H9 (cell line): ENCODE data around the gene INTS6. TPM values are rescaled to one million over a fixed set of nuclear protein-coding genes. Genes with fewer than 3 reads are reported as not detected.

Source experiments
- DNase-seq: peaks from one replicate; pipeline ENCODE4 v3.0.0-alpha.2; 2017
- H2AFZ ChIP-seq: one replicate; pipeline ENCODE4 v1.6.1; 2013; ENCODE audit warnings: mild to moderate bottlenecking, low read length, control low read depth, moderate library complexity
- H2AK5ac ChIP-seq: 2 replicates; pipeline ENCODE4 v1.6.1; 2013; ENCODE audit warnings: low read length, control low read depth, mixed read lengths; ENCODE audit not compliant: insufficient read length
- H2BK120ac ChIP-seq: one replicate; pipeline ENCODE4 v1.6.1; 2013; ENCODE audit warnings: low read depth, mild to moderate bottlenecking, low read length, control low read depth, inconsistent platforms; ENCODE audit not compliant: poor library complexity, severe bottlenecking
- H2BK12ac ChIP-seq: 2 replicates; pipeline ENCODE4 v1.6.1; 2013; ENCODE audit warnings: low read length, control low read depth, mixed read lengths, low read depth; ENCODE audit not compliant: insufficient read length
- H2BK15ac ChIP-seq: 2 replicates; pipeline ENCODE4 v1.6.1; 2013; ENCODE audit warnings: low read depth, low read length, control low read depth
- H2BK20ac ChIP-seq: one replicate; pipeline ENCODE4 v1.6.1; 2013; ENCODE audit warnings: low read depth, mild to moderate bottlenecking, low read length, control low read depth, inconsistent platforms; ENCODE audit not compliant: poor library complexity, severe bottlenecking
- H2BK5ac ChIP-seq: 2 replicates; pipeline ENCODE4 v1.6.1; 2013; ENCODE audit warnings: low read length, control low read depth, mixed read lengths; ENCODE audit not compliant: insufficient read length
- H3K14ac ChIP-seq: 2 replicates; pipeline ENCODE4 v1.6.1; 2013; ENCODE audit warnings: low read length, control low read depth; ENCODE audit not compliant: insufficient read depth
- H3K18ac ChIP-seq: 2 replicates; pipeline ENCODE4 v1.6.1; 2013; ENCODE audit warnings: low read depth, mild to moderate bottlenecking, mixed read lengths, low read length, control low read depth; ENCODE audit not compliant: insufficient read length
- H3K23ac ChIP-seq: 2 replicates; pipeline ENCODE4 v1.6.1; 2013; ENCODE audit warnings: low read length, control low read depth, mixed read lengths, low read depth; ENCODE audit not compliant: insufficient read length
- H3K23me2 ChIP-seq: 2 replicates; pipeline ENCODE4 v1.6.1; 2013; ENCODE audit warnings: low read depth, mild to moderate bottlenecking, mixed read lengths, low read length, control low read depth; ENCODE audit not compliant: insufficient read length, poor library complexity, severe bottlenecking
- H3K27ac ChIP-seq: 2 replicates; pipeline ENCODE4 v1.5.1; 2013; ENCODE audit warnings: low read length, control low read depth, mixed read lengths, low read depth; ENCODE audit not compliant: insufficient read length
- H3K27me3 ChIP-seq: 2 replicates; pipeline ENCODE4 v1.6.1; 2013; ENCODE audit warnings: low read length, control low read depth, inconsistent platforms; ENCODE audit not compliant: insufficient read depth
- H3K4ac ChIP-seq: 2 replicates; pipeline ENCODE4 v1.6.1; 2013; ENCODE audit warnings: low read depth, mild to moderate bottlenecking, control low read depth, inconsistent platforms, low read length, moderate library complexity
- H3K4me1 ChIP-seq: 2 replicates; pipeline ENCODE4 v1.6.1; 2013; ENCODE audit warnings: low read length, control low read depth, inconsistent platforms; ENCODE audit not compliant: insufficient read depth
- H3K4me2 ChIP-seq: 2 replicates; pipeline ENCODE4 v1.6.1; 2013; ENCODE audit warnings: low read length, control low read depth, mixed read lengths; ENCODE audit not compliant: insufficient read length, insufficient read depth
- H3K56ac ChIP-seq: 2 replicates; pipeline ENCODE4 v1.6.1; 2013; ENCODE audit warnings: low read depth, mild to moderate bottlenecking, mixed read lengths, low read length, control low read depth; ENCODE audit not compliant: insufficient read length
- H3K79me1 ChIP-seq: 2 replicates; pipeline ENCODE4 v1.6.1; 2013; ENCODE audit warnings: low read depth, mild to moderate bottlenecking, moderate library complexity, low read length, control low read depth, inconsistent platforms; ENCODE audit not compliant: insufficient read depth, poor library complexity, severe bottlenecking
- H3K79me2 ChIP-seq: 2 replicates; pipeline ENCODE4 v1.6.1; 2013; ENCODE audit warnings: low read length, control low read depth, inconsistent platforms; ENCODE audit not compliant: insufficient read depth
- H3K9ac ChIP-seq: 2 replicates; pipeline ENCODE4 v1.6.1; 2013; ENCODE audit warnings: low read length, control low read depth, mixed read lengths; ENCODE audit not compliant: insufficient read length; ENCODE audit errors: extremely low read depth
- H3K9me3 ChIP-seq: one replicate; pipeline ENCODE4 v1.6.1; 2013; ENCODE audit warnings: low read depth, low read length, inconsistent platforms; ENCODE audit not compliant: control insufficient read depth
- H3T11ph ChIP-seq: one replicate; pipeline ENCODE4 v1.6.1; 2013; ENCODE audit warnings: mild to moderate bottlenecking, low read length, control low read depth, inconsistent platforms
- H4K20me1 ChIP-seq: one replicate; pipeline ENCODE4 v1.6.1; 2013; ENCODE audit not compliant: control insufficient read depth, insufficient read length, insufficient read depth
- H4K5ac ChIP-seq: 2 replicates; pipeline ENCODE4 v1.6.1; 2013; ENCODE audit warnings: low read depth, mild to moderate bottlenecking, mixed read lengths, low read length, control low read depth; ENCODE audit not compliant: insufficient read length
- H4K8ac ChIP-seq: replicated peaks from 2 replicates; pipeline ENCODE4 v1.6.1; 2013; ENCODE audit warnings: low read length, control low read depth, mixed read lengths, low read depth; ENCODE audit not compliant: insufficient read length
- H4K91ac ChIP-seq: 2 replicates; pipeline ENCODE4 v1.6.1; 2013; ENCODE audit warnings: low read depth, mild to moderate bottlenecking, moderate library complexity, mixed read lengths, low read length, control low read depth; ENCODE audit not compliant: insufficient read length
- H3K27ac Mint-ChIP-seq, 3 experiments: 2 replicates in 2 of 3; 3 replicates in 1 of 3; pipeline ENCODE4 v1.8.0; 2020 to 2021; ENCODE audit warnings: mixed read lengths in 3 of 3, mild to moderate bottlenecking in 1 of 3, moderate library complexity in 1 of 3
- H3K27me3 Mint-ChIP-seq: 2 replicates; pipeline ENCODE4 v1.8.0; 2021; ENCODE audit warnings: low read depth, mild to moderate bottlenecking, moderate library complexity, mixed read lengths
- H3K36me3 Mint-ChIP-seq, 3 experiments: 2 replicates in 2 of 3; 3 replicates in 1 of 3; pipeline ENCODE4 v1.8.0; 2020 to 2021; ENCODE audit warnings: low read depth in 3 of 3, mixed read lengths in 3 of 3; ENCODE audit not compliant: insufficient read depth in 1 of 3
- H3K4me1 Mint-ChIP-seq, 2 experiments: 2 replicates each; pipeline ENCODE4 v1.8.0; 2020; ENCODE audit warnings: mixed read lengths in 2 of 2
- H3K4me3 Mint-ChIP-seq, 2 experiments: 2 replicates in 1 of 2; 3 replicates in 1 of 2; pipeline ENCODE4 v1.8.0; 2020 to 2021; ENCODE audit warnings: mild to moderate bottlenecking in 2 of 2, mixed read lengths in 2 of 2, moderate library complexity in 1 of 2
- H3K9me3 Mint-ChIP-seq, 2 experiments: 2 replicates in 1 of 2; 3 replicates in 1 of 2; pipeline ENCODE4 v1.8.0; 2020; ENCODE audit warnings: mild to moderate bottlenecking in 2 of 2, mixed read lengths in 2 of 2, moderate library complexity in 1 of 2
- CTCF ChIP-seq: fragments of 200-600 bp; sonication (generic); conservative IDR thresholded peaks from 3 replicates; pipeline ENCODE4 v1.8.0; 2021; ENCODE audit warnings: antibody characterized with exemption, mild to moderate bottlenecking
- WGBS: extraction: QIAGEN DNeasy Blood & Tissue Kit; methylation state at CpG from one replicate; pipeline ENCODE4 v1.1.7; 2013; ENCODE audit warnings: missing lambda C conversion rate, low lambda C conversion rate, mixed read lengths; ENCODE audit not compliant: insufficient read length; ENCODE audit errors: extremely low coverage; 5-methylcytosine and 5-hydroxymethylcytosine counted together
- total RNA-seq: library from RNA; stranded (reverse); gene quantifications from 2 replicates; pipeline ENCODE4 v1.2.1, GENCODE V29; 2021

Gene INTS6
- total RNA-seq, 1 experiment from 2014 or later, result 61.2 TPM

DNA sequence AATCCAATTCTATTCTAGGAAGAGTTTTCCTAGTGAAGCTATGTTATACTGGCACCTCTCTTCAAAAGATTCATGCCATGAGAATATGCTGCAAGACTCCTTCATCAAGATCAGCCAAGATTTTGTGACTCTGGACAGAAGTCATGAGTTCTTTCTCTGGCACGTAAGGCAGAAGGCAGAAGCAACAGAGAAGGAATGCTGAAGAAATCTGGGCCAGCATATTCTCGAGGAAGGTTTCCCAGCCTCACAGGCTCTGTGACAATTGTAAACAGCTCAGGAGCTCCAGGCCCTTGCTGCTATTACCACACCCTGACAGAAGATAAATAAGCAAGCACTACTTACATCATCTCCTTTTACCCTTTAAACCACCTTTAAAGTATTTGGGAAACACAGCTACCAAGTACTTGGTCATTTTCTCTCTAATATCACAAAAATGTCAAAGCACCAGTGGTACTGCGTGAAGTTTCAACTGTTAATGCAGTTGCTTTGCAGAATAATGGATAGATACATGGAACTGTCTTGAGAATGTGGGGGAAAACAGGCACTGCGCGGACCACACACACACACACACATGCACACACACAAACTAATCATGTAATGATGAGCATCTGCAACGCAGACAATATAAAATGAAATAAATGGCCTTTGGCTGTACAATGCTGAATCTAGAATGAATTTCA lies 55.4 kb downstream of the INTS6 start:
- H2BK5ac ChIP-seq, result no peak overlapping the region
- H4K20me1 ChIP-seq, result no peaks in the 10 kb centered on the region
- Mint-ChIP-seq H3K27ac (peak overlapping the region in 2 of 3 experiments; percentile 53 to 86; a peak in 4 of 7 replicates), H3K9me3 (no peaks in the 10 kb centered on the region), H3K4me3 (no peak overlapping the region), H3K4me1 (peaks cover 19 to 37% of the 10 kb centered on the region in 2 experiments), H3K27me3 (no peaks in the 10 kb centered on the region), H3K36me3 (peaks cover 0 to 10% (median 2%) of the 10 kb centered on the region in 3 experiments; a peak in 3 of 7 replicates)
- H3K79me1 ChIP-seq, result no peaks in the 10 kb centered on the region
- H3K9ac ChIP-seq, result no peak overlapping the region
- no peak overlapping the region for H3K4me2 ChIP-seq
- no peak overlapping the region for H2BK20ac ChIP-seq
- H3T11ph ChIP-seq, result no peak overlapping the region
- DNase-seq, result no peak
- H2BK12ac ChIP-seq, result no peak overlapping the region
- no peak overlapping the region for H3K27ac ChIP-seq
- no peak overlapping the region for H2BK15ac ChIP-seq
- no CpG with 5 or more reads among the region's 6 CpGs for WGBS
- no peaks in the 10 kb centered on the region; the same call in 1 of the 2 replicates for H3K79me2 ChIP-seq
- H3K4me1 ChIP-seq, result peaks cover 3% of the 10 kb centered on the region
- H3K23me2 ChIP-seq, result no peaks in the 10 kb centered on the region
- no peak overlapping the region for H2AFZ ChIP-seq
- H4K8ac ChIP-seq, result no peak overlapping the region
- no peak overlapping the region for H2AK5ac ChIP-seq
- TF ChIP-seq CTCF, result no peak
- H3K27me3 ChIP-seq, result no peaks in the 10 kb centered on the region
- no peak overlapping the region for H3K14ac ChIP-seq
- no peak overlapping the region for H4K91ac ChIP-seq
- H4K5ac ChIP-seq, result no peak overlapping the region
- no peak overlapping the region for H3K18ac ChIP-seq
- no peak overlapping the region for H2BK120ac ChIP-seq
- H3K9me3 ChIP-seq, result no peaks in the 10 kb centered on the region
- no peak overlapping the region for H3K56ac ChIP-seq
- H3K23ac ChIP-seq, result no peak overlapping the region
- H3K4ac ChIP-seq, result no peak overlapping the region
